ENCODE measurements around the gene FAM222B.
"Not testable (repeated sequence)": the region's sequence is repeated elsewhere in the genome, so short reads cannot be mapped to it uniquely, and the experiment has no call there.

Gene FAM222B

DNA sequence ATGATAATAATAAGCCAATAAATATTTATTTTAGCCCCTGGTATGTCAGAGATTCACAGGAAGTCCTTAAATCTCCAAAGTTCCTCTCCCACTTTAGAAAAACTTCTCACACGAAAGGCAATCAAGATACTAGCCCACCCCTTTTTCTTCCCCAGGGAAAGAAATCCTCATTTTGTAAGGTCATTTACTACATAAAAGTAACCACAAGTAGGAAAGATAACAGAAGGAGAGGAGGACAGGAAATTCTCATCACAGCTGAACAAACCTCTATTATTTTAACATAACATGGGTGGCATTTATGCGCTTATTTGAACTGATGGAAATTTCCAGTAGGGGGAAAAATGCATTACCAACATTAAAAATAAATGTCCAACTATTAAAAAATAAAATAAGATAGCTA, 3.4 kb downstream of the FAM222B start:
- DNase-seq = no peak

DNA sequence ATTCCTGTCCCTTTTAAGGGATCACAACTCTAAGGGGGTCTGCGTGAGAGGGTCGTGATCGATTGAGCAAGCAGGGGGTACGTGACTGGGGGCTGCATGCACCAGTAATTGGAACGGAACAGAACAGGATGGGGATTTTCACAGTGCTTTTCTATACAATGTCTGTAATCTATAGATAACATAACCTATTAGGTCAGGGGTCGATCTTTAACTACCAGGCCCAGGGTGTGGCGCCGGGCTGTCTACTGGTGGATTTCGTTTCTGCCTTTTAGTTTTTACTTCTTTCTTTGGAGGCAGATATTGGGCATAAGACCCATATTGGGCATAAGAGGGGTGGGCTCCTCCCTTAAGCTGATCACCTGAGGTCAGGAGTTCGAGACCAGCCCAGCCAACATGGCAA, 6.0 kb downstream of the FAM222B start:
- not testable (repeated sequence) for DNase-seq

DNA sequence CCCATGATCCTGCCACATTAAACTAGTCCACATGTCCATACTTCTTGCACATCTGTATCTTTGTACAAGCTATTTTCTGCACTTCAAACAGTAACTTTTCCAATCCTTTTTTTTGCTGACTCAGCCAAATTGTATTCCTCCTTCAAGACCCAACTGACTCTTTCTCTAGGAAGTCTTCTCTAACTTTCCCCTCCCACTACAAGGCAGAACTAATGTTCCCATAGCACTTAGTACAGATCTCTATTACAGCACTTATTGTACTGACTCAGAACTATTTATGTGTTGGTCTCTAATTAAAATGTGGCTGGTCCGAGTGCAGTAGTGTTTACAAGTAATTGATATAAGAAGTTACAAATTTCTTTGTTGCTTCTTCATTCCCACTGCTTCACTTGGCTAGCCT, 8.2 kb downstream of the FAM222B start:
- no peak for DNase-seq

DNA sequence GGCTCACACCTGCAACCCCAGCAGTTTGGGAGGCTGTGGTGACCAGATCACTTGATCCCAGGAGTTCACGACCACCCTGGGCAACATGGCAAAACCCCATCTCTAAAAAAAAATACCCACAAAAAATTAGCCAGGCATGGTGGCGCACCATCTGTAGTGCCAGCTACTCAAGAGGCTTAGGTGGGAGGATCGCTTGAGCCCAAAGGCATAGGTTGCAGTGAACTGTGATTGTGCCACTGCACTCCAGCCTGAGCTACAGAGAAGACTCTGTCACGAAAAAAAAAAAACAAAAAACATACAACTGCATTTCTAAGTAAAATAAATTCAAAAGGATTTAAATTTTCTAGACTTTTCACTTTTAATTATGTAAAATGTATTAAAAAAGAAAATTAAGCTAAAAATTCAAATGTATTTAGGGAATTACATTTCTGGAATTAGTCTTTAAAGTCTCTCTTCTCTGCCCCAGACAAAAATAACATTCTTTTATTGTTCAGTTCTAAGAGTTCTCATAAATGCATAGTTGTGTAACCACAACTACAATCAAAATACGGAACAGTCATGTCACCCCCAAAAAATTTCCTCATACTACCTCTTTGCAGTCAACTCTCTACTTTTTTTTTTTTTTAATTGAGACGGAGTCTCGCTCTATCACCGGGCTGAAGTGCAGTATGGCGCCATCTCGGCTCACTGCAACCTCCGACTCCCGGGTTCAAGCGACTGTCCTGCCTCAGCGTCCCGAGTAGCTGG, 14.1 kb downstream of the FAM222B start:
- no peak for DNase-seq

DNA sequence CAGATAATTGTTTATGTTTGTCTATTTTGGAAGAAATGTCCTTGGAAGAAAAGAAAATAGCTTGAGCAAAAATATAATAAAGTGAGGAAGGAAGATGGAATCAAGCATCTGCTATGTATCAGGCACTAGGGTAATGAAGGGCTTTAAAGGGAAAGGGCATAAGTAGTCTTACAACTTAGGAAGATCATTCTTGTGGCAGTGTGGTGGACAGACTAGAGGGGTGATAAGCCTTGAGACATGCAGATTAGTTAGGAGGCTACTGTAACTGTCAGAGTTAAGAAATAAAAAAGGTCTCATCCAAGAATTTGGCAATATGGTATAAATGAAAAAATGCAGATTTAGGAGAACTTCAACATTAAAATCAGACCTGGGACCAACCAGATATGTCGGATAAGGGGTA, 14.9 kb downstream of the FAM222B start:
- no peak for DNase-seq

DNA sequence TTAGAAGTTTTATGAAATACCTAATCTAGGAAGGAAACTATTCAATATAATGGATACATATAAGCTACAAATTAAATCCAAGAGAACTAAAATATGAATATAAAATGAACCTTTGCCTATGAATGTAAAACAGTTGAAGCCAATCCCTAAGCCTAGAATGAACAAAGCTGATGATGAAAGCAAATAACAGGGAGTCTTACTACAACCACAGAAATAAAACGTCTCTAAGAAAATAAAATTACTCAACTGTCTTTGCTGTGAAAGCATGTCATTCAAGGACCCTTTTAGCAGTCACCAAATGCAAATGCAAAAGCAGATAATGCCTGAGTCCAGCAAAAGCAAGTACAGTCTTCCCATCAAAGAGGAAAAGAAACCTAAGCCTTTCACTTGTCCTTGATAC, 23.0 kb downstream of the FAM222B start:
- DNase-seq = no peak

DNA sequence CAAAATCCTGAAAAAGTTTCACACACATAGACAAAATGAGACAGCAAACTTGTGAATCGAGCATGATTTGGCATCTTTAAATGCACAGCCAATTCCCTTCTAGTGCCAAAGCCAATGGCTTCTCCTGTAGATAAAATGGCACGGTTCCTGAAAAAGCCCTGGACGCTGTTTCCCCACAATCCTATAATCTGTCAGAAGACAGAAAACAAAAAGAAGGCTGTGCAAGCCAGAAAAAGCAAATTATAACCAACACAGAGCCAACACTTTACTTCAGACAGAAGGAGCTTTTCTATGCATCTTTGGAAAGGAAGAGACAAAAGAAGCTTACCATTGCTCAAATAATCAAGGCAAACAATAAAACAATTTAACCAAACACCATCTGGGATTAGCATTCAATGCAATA, 23.8 kb downstream of the FAM222B start:
- DNase-seq = no peak

DNA sequence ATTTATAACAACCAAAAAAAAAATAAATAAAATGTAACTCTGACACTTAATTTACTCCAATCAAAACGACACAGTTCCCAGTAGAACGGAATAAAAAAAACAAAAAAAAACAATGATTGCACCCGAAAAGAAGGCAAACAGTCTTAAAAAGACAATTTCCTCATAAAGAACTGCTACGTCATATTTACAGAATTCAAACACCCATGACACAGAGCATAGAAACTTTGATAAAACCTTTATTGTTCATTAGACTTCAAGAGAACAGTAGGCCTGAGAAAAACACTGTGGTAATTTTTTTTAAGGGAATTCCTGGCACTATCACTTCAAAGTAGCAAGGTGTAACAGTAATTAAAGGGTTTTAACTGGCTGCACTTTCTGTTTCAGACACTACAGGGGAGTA, 26.1 kb downstream of the FAM222B start:
- DNase-seq = no peak

DNA sequence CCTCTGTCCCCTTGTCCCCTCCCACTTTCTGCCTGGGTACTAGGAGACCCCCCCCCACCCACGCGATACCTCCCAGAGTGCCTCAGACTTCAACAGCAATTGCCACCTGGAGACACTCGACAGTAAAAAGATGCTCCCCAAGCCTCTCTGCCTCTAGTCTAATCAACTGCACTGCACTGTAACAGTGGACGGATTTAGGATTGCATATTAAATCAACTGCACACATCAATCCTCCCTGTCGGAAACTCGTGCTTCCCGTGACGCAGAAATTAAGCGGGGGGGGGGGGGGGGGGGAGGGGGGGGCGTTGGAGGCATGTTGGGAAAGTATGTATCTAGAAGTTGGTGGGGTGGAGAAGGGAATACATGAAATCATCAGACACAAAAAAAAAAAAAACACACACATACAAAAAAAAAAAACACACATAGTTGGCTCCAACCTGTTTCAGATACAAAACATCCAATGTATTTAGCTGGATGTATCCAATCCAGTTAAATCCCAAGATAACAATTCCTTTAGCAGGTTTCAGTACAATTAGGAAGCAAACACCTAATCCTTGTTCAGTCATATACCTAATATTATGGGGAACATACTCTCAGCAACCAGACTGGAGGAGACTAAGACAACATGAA, 29.7 kb downstream of the FAM222B start:
- DNase-seq = peak in 1 of 2 donors; percentile 59

DNA sequence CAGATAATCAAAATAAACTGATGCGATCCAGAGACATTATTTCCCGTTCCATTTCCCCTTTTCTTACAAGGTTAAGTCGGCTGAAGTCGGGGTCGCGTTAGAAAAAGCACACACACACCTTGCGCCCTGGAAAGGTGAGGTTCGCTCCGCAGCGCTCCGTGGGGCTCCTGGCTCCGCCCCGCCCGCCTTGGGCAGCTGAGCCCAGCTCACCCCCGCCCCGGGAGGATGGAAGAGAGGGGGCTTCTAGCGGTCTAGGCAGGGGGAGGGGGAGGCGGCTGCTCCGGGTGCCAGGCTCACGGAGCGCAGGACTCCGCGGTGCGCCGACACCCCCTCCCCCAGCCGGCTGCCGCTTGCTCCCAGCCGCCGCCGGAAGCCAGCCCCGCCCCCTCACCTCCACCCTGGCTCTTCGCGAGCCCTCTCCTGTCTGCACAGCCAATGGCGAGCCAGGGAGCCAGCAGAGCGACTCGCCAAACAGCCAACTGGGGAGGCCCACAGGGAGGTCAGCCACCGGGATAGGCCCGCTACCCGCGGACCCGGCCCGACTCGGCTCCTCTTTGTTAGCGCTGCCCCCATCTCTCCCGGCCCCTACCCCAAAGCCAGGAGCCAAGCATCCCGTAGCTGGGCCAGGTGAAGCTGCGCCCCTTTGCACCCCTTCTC, 30.4 kb downstream of the FAM222B start:
- DNase-seq = peak; percentile 95

DNA sequence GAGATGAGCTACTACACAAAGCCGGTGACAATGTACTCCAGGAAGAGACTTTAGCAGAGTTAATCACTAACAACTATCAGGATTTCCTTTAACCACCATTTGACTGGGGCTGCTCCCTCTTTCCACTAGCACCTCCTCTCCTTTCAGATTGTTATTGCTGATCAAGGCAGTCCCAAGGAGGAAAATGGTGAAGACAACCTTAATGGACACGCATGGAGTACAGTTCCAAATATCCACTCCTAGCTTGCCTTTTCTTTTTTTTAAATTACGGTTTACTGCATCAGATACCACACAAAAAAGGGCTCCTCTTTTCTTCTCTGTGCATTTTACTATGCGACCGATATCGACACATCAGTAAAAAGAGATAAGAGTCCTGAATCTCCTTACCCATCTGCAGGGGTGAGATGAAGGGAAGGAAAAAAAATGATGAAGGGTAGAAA, 30.9 kb downstream of the FAM222B start:
- DNase-seq = peak in 1 of 2 donors; percentile 10

DNA sequence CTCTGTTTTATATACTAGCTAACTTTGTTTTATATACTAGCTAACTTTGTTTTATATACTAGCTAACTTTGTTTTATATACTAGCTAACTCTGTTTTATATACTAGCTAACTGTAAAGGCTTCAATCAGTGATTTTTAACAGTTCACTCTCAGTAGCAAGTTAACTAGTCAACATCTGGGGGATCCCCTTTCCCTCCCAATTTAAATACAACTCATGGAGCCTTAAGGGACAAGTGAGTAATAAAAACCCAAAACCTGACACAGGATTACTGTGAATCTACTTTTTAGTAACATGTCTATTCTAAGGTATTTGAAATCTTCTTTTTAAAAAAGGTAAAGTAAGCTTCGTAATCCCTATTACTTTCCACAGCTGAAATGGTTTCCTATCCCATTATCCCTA, 32.2 kb downstream of the FAM222B start:
- no peak for DNase-seq

DNA sequence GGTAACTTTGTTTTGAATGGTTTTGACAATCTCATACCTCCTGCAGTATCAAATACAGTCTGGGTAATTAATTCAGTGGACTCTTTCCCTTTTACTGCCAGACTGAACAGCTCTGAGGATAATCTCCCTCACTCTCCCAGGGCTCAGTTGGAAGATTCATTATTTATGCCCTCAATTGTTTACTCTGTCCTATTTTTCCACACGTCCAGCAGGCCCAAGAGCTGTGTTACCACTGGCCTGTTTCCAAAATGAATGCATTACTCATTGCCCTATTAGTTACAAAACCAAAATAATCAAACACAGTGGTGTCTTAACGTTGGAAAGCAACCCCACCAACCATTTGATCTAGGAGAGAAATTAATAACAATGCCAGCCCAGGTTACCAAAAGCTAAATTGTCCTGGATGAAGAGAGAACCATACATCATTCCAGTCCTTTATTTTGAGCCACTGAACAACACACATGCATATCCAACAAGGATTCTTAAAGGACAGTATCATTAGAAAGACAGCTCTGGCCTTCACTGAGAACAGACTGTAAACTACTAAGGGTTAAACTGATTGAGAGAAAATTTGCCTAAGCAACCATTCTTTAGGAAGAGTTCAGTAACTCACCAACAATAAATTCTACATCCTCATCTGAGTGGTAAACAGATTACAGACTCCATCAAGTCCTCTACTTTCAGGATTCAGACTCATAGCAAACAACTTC, 34.5 kb downstream of the FAM222B start:
- no peak for DNase-seq

DNA sequence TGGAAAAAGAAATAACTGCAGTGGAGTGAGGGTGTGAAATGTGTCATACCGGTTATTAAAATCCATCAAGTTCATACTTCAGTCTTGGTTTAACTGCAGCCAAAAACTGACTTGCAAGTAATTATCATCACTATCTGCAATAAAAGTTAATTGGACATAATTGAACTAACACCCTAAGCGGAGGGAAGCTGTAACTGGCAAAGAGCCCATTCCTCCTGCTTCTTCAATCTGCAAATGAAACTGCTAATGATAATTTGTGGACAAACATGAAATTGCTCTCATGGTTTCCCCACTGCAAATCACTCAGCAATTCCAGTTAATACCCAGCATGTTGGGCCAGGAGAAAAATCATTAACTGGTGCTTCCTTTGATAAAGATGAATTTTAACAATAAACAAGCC, 46.5 kb downstream of the FAM222B start:
- no peak for DNase-seq

DNA sequence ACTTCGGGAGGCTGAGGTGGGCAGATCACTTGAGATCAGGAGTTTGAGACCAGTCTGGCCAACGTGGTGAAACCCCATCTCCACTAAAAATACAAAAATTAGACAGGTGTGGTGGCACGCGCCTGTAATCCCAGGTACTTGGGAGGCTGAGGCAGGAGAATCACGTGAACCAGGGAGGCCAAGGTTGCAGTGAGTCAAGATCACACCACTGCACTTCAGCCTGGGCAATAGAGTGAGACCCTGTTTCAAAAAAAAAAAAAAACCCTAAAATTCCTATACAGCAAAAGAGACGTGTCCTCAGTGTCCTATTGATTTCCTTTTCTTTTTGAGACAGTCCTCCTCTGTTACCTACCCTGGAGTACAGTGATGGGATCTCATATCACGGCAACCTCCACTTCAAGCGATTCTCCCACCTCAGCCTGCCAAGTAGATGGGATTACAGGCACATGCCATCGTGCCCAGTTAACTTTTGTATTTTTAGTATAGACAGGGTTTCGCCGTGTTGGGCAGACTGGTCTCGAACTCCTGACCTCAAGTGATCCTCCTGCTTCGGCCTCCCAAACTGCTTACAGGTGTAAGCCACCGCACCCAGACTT, 47.6 kb downstream of the FAM222B start:
- not testable (repeated sequence) for DNase-seq

DNA sequence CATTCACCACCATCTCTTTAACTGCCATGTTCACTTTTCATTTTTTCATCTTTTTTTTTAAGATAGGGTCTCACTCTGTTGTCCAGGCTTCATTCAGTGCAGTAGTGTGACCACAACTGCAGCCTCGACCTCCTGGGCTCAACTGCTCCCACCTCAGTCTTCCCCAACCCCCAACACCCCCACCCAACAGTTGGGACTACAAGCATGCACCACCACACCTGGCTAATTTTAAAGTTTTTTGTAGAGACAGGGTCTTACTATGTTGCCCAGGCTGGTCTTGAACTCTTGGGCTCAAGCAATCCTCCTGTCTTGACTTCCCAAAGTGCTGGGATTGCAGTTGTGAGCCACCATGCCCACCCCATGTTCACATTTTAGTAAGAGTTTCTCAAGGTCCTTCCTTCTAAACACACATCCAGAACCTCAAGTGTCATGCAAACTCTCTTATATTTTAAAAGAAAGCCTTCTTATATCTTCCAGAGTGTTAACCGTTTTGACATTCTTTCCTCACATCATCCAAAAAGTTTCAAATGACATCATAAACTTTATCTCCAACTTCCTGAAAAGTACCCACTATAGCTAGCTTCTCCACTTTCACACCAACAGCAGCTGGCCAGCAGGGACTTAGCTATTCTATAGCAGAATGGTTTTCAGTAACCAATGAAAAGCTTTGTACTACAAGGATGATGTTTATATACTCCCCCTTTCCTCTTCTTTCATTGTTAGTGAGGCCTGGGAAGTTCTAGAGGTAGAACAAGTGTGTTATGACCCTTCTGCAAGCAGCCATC, 49.5 kb downstream of the FAM222B start:
- DNase-seq = no peak

DNA sequence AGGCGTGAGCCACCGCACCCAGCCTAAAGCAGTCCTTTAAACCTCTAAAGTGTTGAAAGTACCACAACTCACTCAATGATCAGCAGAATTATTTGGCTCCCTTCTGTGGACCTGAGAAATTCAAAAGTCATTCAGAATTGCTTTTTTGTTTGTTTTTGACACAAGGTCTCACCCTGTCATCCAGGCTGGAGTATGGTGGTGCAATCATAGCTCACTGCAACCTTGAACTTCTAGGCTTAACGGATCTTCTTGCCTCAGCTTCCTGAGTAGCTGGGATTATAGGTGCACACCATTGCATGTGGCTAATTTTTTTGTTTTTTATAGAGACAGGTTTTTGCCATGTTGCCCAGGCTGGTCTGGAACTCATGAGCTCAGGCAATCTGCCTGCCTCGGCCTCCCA, 54.5 kb downstream of the FAM222B start:
- no peak for DNase-seq

DNA sequence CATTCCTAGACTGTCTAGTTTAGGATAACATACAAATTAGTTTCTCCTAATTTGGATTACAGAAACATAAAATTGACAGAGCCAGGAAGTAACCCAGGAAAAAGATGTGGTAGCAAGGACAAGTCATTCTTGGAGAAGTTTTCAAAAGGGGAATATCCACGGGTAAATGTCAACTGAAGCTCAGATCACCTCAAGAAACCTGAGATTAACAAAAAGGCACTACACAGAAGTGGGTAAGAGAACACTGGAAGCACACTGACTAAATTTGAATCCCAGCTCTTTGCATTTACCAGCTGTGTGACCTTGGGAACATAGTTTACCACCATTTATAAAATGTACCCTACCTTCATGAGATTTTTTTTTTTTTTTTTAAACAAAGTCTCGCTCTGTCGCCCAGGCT, 59.4 kb downstream of the FAM222B start:
- DNase-seq = no peak

DNA sequence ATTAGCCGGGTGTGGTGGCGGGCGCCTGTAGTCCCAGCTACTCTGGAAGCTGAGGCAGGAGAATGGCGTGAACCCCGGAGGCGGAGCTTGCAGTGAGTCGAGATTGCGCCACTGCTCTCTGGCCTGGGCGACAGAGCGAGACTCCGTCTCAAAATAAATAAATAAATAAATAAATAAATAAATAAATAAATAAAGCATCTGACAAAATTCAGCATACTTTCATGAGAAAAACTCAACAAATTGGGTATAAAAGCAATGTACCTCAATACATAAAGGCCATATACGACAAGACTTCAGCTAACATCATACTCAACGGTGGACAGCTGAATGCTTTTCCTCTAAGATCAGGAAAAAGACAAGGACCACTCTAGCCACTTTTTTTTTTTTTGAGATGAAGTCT, 63.0 kb downstream of the FAM222B start:
- DNase-seq = not testable (repeated sequence)

DNA sequence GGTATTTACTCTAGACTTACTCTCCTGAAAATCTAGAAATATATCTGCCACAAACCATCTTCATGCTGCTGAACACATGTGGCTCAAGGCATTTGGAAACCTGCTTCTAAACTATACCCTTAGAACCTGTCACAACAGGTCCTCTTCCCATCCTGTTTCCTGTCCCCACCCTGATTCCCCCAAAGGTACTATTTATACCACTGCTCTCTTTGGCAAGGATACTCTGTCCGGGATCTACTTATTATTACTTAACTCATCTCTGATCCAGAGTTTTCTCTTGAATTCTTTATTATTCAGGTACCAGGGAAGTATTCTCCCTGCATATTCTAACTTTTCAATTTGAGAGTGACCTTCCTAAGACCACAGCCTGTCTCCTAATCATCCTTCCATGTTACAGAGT, 65.4 kb downstream of the FAM222B start:
- no peak for DNase-seq

DNA sequence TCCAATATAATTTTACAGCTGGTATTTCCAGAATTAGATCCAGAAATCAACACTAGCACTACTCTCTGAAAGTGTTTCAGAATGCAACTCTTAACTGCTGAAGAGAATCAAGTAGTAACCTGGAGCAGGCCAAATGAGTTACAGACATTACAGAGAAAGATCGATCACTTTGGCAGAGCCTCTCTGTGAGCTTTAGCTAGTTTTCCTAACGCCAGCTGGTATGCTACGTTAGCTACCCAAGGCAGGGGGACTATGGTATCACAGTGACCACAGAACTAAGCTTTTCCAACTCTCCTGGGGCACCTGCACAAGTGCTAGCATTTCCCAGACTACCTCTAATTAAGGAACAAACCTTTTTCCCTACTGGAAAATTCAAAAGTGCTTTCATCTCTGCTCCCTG, 68.4 kb downstream of the FAM222B start:
- no peak for DNase-seq

DNA sequence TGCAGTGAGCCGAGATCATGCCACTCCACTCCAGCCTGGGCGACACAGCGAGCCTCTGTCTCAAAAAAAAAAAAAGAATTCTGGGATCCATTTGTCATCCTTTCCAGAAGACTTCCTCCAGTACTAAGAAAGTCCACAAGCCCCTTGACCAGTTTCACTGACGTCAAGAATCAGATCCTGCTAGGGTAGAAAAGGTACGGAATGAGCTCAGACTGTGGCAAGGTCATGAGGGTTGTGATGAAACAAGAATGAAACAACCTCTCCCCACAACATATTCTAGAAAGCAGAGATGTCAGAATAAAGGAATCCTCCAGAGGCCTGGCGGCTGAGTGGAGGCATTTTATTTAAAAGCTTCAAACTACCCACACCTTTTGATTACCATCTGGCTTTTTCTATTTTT, 68.9 kb downstream of the FAM222B start:
- DNase-seq = no peak

Measured in CD4-positive, alpha-beta T cell treated with Interleukin-1 beta for 1 hour (primary cell).